Renal cortical epithelial cell (primary cell): ENCODE measurements around the gene HIVEP3. TPM values are rescaled to one million over a fixed set of nuclear protein-coding genes. Genes with fewer than 3 reads are reported as not detected.
A peak's percentile ranks its signal among the peaks of the same experiment; 100 is the strongest.
"Not testable (repeated sequence)": the region's sequence is repeated elsewhere in the genome, so short reads cannot be mapped to it uniquely, and the experiment has no call there.

Source experiments
- DNase-seq: peaks from one replicate; pipeline ENCODE4 v3.0.0-alpha.2; 2011; ENCODE audit warnings: low read depth
- total RNA-seq: library from RNA; depleted of rRNA; stranded (reverse); fragments of >200 nt; gene quantifications from 2 replicates; pipeline ENCODE4 v1.2.3, GENCODE V29; 2014

HIVEP3 gene
- total RNA-seq, 1 donor from 2014 or later = 3.3 TPM

- DNase-seq = peak; percentile 80
Observed at GRCh38 chr1:41713557-41714327, 205.0 kb downstream of the HIVEP3 start.

- DNase-seq = no peak
Observed at GRCh38 chr1:41713141-41713540, 205.6 kb downstream of the HIVEP3 start.

GRCh38 chr1:41712695-41713094, 206.0 kb downstream of the HIVEP3 start:
- DNase-seq = peak; percentile 69

- DNase-seq = no peak
Observed at GRCh38 chr1:41712081-41712480, 206.6 kb downstream of the HIVEP3 start.

- no peak for DNase-seq
Observed at GRCh38 chr1:41711581-41711980, 207.1 kb downstream of the HIVEP3 start.

- DNase-seq = no peak
Observed at GRCh38 chr1:41710980-41711379, 207.7 kb downstream of the HIVEP3 start.

- DNase-seq = no peak
Observed at GRCh38 chr1:41709873-41710272, 208.8 kb downstream of the HIVEP3 start.

- no peak for DNase-seq
Observed at GRCh38 chr1:41709331-41709730, 209.4 kb downstream of the HIVEP3 start.

GRCh38 chr1:41708332-41708731, 210.4 kb downstream of the HIVEP3 start:
- DNase-seq = no peak

- no peak for DNase-seq
Observed at GRCh38 chr1:41707793-41708192, 210.9 kb downstream of the HIVEP3 start.

GRCh38 chr1:41705798-41706197, 212.9 kb downstream of the HIVEP3 start:
- DNase-seq = no peak

- no peak for DNase-seq
Observed at GRCh38 chr1:41704196-41704595, 214.5 kb downstream of the HIVEP3 start.

- no peak for DNase-seq
Observed at GRCh38 chr1:41702771-41703170, 216.0 kb downstream of the HIVEP3 start.

GRCh38 chr1:41700986-41701535, 217.7 kb downstream of the HIVEP3 start:
- no peak for DNase-seq

GRCh38 chr1:41700581-41700980, 218.1 kb downstream of the HIVEP3 start:
- no peak for DNase-seq

- no peak for DNase-seq
Observed at GRCh38 chr1:41699861-41700248, 218.9 kb downstream of the HIVEP3 start.

GRCh38 chr1:41698916-41699860, 219.5 kb downstream of the HIVEP3 start:
- DNase-seq = no peak

GRCh38 chr1:41696381-41696780, 222.3 kb downstream of the HIVEP3 start:
- no peak for DNase-seq

GRCh38 chr1:41695118-41695745, 223.5 kb downstream of the HIVEP3 start:
- DNase-seq = no peak

- DNase-seq = not testable (repeated sequence)
Observed at GRCh38 chr1:41691966-41692365, 226.8 kb downstream of the HIVEP3 start.

GRCh38 chr1:41691424-41691823, 227.3 kb downstream of the HIVEP3 start:
- DNase-seq = no peak

- no peak for DNase-seq
Observed at GRCh38 chr1:41690331-41690730, 228.4 kb downstream of the HIVEP3 start.
